ENCODE results near the gene CAMTA1. TPM values are rescaled to one million over a fixed set of nuclear protein-coding genes. Genes with fewer than 3 reads are reported as not detected.

The CAMTA1 gene
- total and polyA plus RNA-seq, 4 donors, result 48.1 to 140 (median 52.3) TPM

DNA sequence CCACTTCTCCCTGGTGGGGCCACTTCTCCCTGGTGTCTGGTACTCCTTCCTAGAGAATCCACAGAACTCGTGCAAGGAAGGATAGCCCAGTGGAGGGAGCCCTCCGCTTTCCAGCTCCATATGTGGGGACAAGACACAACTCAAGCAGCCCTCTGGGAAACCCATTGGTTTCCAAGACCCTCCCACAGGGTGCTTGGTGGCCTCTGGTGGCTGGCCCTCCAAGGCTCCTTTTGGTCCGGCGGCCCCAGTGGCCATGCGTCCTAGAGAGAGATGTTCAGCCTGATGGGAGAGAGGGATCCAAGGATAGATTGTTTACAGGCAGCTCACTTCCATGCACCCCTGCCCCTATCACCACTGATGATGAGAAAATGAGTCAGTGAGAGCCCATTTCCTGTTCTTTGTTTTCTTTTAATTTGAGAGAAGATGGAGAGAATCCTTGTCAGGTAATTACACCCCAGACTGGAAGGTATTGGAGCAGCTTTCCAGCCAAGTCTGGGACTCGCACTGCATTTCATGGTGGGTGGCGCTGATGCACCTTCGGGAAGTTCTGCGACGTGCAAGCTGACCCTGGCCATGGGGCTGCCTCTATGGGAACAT, 499.7 kb downstream of the CAMTA1 start:
- H3K36me3 ChIP-seq (ENCODE audit: control insufficient read depth in 4 of 4, insufficient read depth in 4 of 4, low read length in 4 of 4), result no peaks in the 10 kb centered on the region
- H3K27ac ChIP-seq (ENCODE audit: low read depth in 1 of 2, low read length in 1 of 2), result no peak overlapping the region
- H3K27me3 ChIP-seq (ENCODE audit: control insufficient read depth in 3 of 3, insufficient read depth in 3 of 3, low read length in 2 of 3), result peaks cover 0 to 2% (median 0%) of the 10 kb centered on the region in 3 donors
- peaks cover 0 to 1% (median 0%) of the 10 kb centered on the region in 4 donors for H3K9me3 ChIP-seq (ENCODE audit: control insufficient read depth in 4 of 4, insufficient read depth in 3 of 4, low read length in 3 of 4)
- WGBS, 2 donors, result 94 to 96% methylated on average over 10 of the region's 10 CpGs
- H3K4me3 ChIP-seq, result no peak overlapping the region
- H3K9ac ChIP-seq (ENCODE audit: insufficient read depth in 1 of 2, low read length in 2 of 2), result no peak overlapping the region
- H3K4me1 ChIP-seq (ENCODE audit: control insufficient read depth in 5 of 5, insufficient read depth in 5 of 5, low read length in 5 of 5), result peaks cover 0 to 6% (median 0%) of the 10 kb centered on the region in 5 donors
- ATAC-seq (ENCODE audit: insufficient read depth, low FRiP score) (no peak), DNase-seq (no peak)
- TF ChIP-seq, protein P1, sequence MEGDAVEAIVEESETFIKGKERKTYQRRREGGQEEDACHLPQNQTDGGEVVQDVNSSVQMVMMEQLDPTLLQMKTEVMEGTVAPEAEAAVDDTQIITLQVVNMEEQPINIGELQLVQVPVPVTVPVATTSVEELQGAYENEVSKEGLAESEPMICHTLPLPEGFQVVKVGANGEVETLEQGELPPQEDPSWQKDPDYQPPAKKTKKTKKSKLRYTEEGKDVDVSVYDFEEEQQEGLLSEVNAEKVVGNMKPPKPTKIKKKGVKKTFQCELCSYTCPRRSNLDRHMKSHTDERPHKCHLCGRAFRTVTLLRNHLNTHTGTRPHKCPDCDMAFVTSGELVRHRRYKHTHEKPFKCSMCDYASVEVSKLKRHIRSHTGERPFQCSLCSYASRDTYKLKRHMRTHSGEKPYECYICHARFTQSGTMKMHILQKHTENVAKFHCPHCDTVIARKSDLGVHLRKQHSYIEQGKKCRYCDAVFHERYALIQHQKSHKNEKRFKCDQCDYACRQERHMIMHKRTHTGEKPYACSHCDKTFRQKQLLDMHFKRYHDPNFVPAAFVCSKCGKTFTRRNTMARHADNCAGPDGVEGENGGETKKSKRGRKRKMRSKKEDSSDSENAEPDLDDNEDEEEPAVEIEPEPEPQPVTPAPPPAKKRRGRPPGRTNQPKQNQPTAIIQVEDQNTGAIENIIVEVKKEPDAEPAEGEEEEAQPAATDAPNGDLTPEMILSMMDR (IDR thresholded peaks at IDR 0.05; ENCODE audit: control extremely low read depth, extremely low read depth), result no peak

DNA sequence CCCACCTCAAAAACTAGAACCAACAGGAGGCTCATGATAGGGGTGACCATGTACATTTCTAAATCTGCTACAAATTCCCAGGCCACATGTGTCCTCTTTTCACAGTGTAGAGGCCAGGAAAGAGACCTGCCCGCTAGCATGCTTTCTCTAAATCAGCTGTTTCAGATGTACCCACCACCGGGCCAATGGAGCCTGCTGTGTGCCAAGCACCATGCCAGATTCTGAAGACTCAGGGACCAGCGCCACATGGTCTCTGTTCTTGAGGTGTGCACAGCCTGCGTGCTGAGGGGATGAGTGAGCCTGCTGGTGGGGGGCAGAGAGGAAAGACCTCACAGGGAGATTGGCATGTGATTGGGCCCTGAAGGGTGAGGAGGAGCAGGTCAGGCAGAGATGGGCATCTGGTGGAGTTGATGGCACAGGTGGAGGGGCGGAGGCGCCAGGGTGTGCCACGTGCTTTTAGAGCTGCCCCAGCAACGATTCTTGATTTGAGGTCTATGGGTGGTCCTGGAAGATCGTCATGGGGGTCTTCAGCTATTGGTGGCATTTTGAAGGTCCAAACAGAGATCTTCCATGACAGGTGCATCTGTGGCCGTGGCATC, 500.7 kb downstream of the CAMTA1 start:
- H3K27me3 ChIP-seq (ENCODE audit: control insufficient read depth in 3 of 3, insufficient read depth in 3 of 3, low read length in 2 of 3), result no peaks in the 10 kb centered on the region
- WGBS, 2 donors, result 90 to 93% methylated on average over 10 of the region's 10 CpGs
- H3K27ac ChIP-seq (ENCODE audit: low read depth in 1 of 2, low read length in 1 of 2), result no peak overlapping the region
- TF ChIP-seq, protein P1 (IDR thresholded peaks at IDR 0.05; ENCODE audit: control extremely low read depth, extremely low read depth), result no peak
- H3K9me3 ChIP-seq (ENCODE audit: control insufficient read depth in 4 of 4, insufficient read depth in 3 of 4, low read length in 3 of 4), result peaks cover 0 to 1% (median 0%) of the 10 kb centered on the region in 4 donors
- peaks cover 0 to 6% (median 0%) of the 10 kb centered on the region in 5 donors for H3K4me1 ChIP-seq (ENCODE audit: control insufficient read depth in 5 of 5, insufficient read depth in 5 of 5, low read length in 5 of 5)
- DNase-seq (no peak), ATAC-seq (ENCODE audit: insufficient read depth, low FRiP score) (no peak)
- H3K9ac ChIP-seq (ENCODE audit: insufficient read depth in 1 of 2, low read length in 2 of 2), result no peak overlapping the region
- H3K36me3 ChIP-seq (ENCODE audit: control insufficient read depth in 4 of 4, insufficient read depth in 4 of 4, low read length in 4 of 4), result no peaks in the 10 kb centered on the region
- H3K4me3 ChIP-seq, result no peak overlapping the region

DNA sequence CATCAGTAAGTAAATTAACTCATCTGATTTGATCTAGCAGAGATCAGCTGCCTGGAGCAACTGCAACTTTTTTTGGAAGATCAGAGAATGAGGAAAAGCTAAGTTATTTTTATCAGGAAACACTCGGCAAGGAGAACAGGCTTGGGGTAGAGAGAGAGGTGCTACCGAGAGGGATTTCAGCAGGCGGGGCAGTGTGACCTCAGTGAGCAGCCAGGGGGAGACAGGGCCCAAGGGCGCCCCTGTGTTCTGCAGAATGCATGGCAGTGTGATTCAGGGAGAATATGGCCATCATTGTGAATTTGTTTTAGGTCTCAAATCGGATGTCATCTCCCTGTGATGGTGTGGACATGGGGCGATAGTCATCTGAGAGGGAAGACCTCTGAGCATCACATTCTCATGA, 501.8 kb downstream of the CAMTA1 start:
- Histone ChIP-seq H3K4me1 (ENCODE audit: control insufficient read depth in 5 of 5, insufficient read depth in 5 of 5, low read length in 5 of 5) (peaks cover 0 to 11% (median 0%) of the 10 kb centered on the region in 5 donors), H3K36me3 (ENCODE audit: control insufficient read depth in 4 of 4, insufficient read depth in 4 of 4, low read length in 4 of 4) (no peaks in the 10 kb centered on the region), H3K9me3 (ENCODE audit: control insufficient read depth in 4 of 4, insufficient read depth in 3 of 4, low read length in 3 of 4) (peaks cover 0 to 1% (median 0%) of the 10 kb centered on the region in 4 donors), H3K27ac (ENCODE audit: low read depth in 1 of 2, low read length in 1 of 2) (no peak overlapping the region), H3K4me3 (no peak overlapping the region), H3K9ac (ENCODE audit: insufficient read depth in 1 of 2, low read length in 2 of 2) (no peak overlapping the region), H3K27me3 (ENCODE audit: control insufficient read depth in 3 of 3, insufficient read depth in 3 of 3, low read length in 2 of 3) (no peaks in the 10 kb centered on the region)
- ATAC-seq (ENCODE audit: insufficient read depth, low FRiP score), result no peak
- TF ChIP-seq, protein P1 (IDR thresholded peaks at IDR 0.05; ENCODE audit: control extremely low read depth, extremely low read depth), result no peak
- 75 to 80% methylated on average over 6 of the region's 6 CpGs for WGBS, 2 donors
- no peak for DNase-seq

Measured in lung (tissue), 12 donors.